Stimulated activated CD4-positive, alpha-beta T cell treated with anti-CD3 and anti-CD28 coated beads, TNF-alpha, amount 100 ng/mL, for 24 hours (primary cell): ENCODE results near the gene ZC3H11A.
A peak's percentile ranks its signal among the peaks of the same experiment; 100 is the strongest.
"Not testable (repeated sequence)": the region's sequence is repeated elsewhere in the genome, so short reads cannot be mapped to it uniquely, and the experiment has no call there.

Experiments used
- DNase-seq, 3 experiments: peaks; one replicate each; pipeline ENCODE4 v3.0.0-alpha.2; 2020; ENCODE audit warnings: low read depth in 3 of 3

The ZC3H11A gene

DNA sequence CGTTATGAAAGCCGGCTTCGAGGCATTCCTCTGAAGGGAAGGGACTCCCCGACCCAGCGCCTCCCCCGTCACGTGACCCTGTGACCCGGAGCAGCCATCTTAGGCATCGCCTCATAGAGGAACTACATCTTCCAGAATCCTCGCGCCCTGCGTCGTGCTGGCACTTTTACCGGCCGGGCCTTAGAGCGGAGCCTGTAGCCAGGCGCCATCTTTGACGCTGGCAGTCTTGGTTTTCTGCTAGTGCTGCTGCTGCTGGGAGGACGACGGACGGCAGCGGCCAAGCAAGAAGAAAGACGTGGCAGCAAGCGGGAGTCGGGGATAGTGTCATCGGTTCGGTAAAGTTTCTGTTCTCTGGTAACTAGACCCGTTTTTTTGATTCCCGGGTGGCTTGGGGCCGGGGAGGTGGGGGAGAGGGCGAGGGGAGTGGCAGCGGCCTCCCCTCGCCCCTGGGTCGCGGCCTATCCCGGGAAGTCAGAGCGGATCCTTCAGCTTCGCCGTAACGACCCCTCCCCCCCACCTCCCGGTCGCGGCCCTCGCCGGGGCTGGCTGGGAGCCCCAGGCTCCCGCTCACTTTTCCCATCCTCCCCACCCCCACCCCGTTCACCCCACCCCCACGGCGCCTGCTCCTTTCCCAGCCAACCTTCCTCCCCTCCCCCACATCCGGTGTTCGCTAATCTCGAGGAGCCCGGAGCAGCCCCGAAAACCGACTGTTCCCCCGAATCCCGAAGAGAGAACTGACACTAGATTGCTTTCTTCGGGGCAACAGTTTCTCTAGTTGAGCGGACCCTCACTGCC is at the start of gene ZC3H11A, which contains the start of gene ZBED6:
Gene ZC3H11A (plus strand): TSS at position 183 of the 795 bp plus-strand sequence. CDS start 21,448 bp downstream, outside the sequence.
Gene ZBED6 (plus strand): TSS at position 183 of the 795 bp plus-strand sequence. CDS start 1,900 bp downstream, outside the sequence.
- DNase-seq: peak; percentile 96 to 98 (median 98)

DNA sequence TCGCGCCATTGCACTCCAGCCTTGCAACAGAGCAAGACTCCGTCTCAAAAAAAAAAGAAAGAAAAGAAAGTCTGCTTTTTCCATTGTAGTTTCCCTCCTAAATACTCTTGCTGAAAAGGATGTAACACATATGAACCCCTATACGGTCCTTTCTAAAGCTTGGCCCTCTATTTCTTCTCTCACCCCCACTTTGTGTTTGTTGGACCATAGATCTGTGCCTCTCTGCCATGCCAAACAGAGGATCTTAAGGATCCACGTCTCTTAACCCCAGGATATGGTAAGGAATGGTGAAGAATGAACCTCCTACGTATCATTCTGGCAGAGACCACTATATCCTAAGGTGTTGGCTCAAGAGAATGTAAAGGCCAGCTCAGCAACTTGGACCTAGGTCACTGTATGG is 49.1 kb upstream of the ZC3H11A start:
- DNase-seq: no peak

DNA sequence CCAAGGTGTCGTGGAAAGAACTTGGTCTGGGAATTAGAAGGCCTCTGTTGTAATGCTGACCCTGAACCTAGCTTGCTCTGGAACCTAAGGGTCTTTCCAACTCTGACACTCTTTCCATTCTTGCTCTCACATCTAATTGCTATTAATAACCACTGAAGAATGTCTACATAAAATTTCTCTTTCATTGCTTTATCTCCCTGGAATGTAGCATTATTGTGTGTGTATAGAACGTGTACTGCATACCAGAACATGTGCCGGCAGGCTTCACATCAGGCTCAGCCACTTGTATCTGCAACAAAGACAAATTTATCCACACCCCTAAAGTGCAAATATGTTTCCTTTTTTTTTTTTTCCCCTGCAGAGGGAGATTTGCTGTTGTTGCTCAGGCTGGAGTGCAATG is 44.4 kb upstream of the ZC3H11A start:
- no peak for DNase-seq

DNA sequence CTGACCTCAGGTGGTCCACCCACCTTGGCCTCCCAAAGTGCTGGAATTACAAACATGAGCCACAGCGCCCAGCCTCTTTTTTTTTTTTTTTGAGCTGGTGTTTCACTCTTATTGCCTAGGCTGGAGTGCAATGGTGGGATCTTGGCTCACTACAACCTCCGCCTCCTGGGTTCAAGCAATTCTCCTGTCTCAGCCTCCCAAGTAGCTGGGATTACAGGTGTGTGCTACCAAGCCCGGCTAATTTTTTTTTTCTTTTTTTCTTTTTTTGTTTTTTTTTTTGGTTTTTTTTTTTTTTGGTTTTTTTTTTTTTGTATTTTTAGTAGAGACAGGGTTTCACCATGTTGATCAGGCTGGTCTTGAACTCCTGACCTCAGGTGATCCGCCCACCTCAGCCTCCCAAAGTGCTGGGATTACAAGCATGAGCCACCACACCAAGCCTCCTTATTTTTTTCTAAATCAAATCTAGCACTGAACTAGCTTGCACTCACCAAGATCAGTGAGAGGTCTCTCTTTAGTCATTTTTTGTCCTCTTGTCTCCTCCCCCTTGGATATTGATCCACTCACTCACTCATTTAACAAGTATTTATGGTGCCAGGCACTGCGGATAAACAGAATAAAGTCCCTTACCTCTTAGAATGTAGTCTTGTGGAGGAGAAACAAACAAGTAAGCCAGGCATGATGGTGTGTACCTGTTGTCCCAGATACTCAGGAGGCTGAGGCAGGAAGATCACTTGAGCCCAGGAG is 43.6 kb upstream of the ZC3H11A start:
- DNase-seq: not testable (repeated sequence)

DNA sequence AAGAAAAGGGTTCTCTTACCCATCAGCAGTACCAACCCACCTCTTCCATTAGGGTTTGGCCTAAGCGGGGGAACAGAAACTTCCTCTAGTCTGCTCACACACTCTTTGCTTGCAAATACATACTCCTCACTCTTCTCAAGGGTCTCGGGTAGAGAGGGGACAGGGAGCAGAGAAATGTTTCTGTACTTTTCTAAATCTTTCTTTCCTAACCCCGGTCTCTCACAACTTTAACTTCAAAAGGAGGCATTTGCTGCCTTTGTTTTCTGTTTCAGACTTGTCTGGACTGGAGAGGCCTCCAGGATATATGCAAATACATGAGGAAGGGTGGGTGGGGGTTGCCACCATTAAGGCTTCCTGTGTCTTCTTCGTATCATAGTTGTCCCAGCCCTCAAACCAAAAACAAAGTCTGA is 41.0 kb upstream of the ZC3H11A start:
- DNase-seq: no peak

DNA sequence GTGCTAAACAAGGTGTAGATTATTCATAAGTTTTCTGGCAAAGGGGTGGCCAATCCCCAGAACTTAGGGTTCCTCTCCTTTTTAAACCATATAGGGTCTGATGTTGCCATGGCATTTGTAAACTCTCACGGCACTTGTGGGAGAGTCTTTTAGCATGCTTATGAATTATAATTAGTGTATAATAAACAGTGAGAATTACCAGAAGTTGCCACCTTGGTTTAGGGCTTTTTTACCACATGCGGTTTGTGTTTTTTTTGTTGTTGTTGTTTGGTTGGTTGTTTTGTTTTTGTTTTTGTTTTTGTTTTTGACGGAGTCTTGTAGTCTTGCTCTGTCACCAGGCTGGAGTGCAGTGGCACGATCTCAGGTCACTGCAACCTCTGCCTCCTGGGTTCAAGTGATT is 39.4 kb upstream of the ZC3H11A start:
- no peak for DNase-seq

DNA sequence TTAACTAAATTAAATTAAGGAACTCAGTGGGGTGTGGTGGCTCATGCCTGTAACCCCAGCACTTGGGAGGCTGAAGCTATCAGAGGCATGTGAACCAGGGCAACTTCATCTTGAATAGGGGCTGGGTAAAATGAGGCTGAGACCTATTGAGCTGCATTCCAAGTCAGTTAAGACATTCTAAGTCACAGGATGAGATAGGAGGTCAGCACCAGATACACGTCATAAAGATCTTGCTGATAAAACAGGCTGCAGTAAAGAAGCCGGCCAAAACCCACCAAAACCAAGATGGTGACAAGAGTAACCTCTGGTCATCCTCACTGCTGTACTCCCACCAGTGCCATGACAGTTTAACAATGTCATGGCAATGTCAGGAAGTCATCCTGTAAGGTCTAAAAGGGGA is 36.7 kb upstream of the ZC3H11A start:
- DNase-seq: not testable (repeated sequence)

DNA sequence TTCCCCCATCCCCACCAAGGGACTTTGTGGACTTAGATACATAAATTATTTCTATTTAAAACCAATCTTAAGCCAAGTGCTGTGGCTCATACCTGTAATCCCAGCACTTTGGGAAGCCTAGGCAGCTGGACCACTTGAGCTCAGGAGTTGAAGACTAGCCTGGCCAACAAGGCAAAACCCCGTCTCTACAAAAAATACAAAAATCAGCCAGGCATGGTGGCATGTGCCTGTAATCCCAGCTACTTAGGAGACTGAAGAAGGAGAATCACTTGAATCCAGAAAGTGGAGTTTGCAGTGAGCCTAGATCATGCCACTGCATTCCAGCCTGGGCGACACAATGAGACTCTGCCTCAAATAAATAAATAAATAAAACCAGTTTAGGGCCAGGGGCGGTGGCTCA is 34.9 kb upstream of the ZC3H11A start:
- no peak for DNase-seq

DNA sequence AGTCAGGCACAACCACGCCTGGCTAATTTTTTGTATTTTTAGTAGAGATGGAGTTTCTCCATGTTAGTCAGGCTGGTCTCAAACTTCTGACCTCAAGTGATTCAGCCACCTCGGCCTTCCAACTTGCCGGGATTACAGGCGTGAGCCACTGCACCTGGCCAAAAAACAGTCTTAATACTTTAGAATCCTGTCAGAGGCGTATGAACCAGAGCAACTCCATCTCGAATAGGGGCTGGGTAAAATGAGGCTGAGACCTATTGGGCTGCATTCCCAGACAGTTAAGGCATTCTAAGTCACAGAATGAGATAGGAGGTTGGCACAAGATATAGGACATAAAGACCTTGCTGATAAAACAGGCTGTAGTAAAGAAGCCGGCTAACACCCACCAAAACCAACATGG is 33.5 kb upstream of the ZC3H11A start:
- not testable (repeated sequence) for DNase-seq

DNA sequence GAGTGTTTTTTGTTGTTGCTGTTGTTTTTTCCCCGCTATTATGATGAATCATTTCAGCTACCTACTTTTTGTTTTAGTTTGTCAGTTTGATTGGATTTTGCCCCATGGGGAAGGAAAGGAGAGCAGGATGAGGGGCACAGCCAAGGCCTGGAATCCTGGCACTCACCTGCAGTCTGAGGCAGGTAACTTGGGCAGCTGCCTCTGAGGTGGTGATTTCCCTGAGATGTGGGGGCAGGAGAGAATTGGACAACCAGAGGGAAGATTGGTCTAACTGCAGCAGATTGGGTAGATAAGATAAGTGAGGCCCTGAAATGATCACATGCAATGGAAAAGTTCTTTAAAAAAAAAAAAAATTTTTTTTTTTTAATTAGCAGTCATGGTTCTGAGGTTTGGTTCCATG is 31.9 kb upstream of the ZC3H11A start:
- DNase-seq: no peak

DNA sequence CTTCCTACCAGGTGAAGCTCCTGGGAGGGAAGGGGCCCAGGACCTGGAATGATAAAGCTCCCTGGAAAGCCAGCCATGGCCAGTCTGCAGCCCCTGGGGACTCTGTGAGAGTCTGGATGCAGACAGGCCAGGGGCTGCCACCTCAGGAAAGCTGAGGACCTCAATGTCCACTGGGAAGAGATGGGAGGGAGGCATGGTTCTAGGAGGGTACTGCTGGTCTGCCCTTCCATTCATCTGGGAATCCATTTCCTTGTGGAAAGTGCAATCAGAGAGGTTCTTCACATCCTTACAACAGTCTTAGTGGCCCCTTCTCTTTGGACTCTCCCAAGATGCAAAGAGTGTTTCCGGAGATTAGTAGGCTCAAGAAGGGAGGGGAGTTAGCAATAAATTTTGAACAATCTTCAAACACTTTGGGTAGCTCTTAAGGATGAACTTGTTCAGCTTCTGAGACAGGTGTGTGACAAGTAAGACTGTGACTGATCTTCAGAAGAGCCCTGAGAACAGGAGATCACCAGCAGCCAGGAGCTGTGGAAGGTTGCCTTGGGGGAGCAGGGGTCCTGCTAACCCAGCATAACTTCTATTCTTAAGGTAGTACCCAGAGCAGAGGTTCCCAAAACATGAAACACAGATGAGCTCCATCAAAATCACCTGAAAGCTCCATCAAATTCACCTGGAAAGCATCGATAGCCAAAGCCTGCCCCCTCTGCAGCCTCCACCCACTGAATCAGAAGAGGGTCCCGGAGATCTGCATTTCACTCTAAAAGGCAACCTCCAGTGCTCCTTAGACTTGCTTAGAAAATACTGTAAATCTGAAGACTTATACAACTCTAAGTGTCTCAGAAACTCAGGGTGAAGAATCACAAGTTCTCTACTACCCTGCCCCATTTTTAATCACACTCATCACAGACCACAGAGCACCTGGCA is 31.1 kb upstream of the ZC3H11A start:
- no peak for DNase-seq

DNA sequence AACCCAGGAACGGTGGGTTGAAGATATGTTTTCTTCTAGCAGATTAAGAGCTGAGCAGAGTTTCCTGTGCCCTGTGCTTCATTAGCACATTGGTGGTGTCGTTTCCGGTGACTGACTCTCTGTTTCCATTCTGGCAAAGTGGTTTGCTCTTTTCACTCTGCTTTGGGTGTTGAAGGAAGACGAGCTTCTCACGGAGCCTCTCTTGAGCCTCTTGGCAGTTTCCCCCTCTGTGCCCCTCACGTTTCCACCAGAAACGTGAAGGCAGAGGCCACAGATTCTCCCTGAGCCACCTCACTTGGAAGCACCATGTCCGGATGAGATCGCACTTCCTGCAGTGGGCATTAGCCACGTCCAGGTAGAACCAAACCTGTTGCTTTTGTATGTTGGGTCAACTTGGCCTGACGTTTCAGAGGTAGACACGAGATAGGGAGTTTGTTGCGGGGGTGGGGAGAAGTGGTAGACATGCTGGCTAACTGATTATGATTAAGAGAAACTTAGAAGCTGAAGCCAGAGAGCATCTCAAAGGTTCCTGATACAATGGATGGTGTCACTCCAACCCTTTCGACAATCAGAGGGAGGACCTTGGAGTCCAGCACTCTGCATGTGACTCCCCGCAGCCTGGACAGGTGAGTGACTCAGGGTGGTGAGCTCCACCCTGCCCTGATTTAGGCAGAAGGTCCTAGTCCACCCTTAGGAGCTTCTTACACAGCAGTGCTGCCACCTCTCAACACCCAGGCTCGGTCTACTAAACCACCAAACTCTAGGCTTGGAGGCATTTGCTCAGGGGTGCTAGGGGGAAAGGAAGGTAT is 30.2 kb upstream of the ZC3H11A start, which contains the start of gene LAX1:
Gene LAX1 (plus strand): TSS at position 155 of the 809 bp plus-strand sequence. CDS start 383 bp downstream, at position 538.
- peak; percentile 61 to 72 (median 66) for DNase-seq

DNA sequence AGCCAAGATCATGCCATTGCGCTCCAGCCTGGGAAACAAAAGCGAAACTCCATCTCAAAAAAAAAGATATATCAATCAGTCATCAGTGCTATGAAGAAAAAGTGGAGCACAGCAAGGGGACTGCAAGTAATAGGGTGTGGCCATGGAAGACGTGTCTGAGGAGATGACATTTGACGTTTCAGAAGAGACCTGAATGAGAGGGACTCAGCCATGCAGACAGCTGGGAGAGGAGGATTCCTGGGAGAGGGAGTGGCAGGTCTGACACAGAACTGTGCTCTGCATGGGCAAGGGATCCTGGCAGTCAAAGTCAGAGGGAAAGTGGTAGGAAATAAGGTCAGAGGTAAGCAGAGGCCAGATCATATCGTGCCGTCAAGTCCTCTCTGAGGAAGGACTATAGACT is 27.2 kb upstream of the ZC3H11A start:
- no peak for DNase-seq

DNA sequence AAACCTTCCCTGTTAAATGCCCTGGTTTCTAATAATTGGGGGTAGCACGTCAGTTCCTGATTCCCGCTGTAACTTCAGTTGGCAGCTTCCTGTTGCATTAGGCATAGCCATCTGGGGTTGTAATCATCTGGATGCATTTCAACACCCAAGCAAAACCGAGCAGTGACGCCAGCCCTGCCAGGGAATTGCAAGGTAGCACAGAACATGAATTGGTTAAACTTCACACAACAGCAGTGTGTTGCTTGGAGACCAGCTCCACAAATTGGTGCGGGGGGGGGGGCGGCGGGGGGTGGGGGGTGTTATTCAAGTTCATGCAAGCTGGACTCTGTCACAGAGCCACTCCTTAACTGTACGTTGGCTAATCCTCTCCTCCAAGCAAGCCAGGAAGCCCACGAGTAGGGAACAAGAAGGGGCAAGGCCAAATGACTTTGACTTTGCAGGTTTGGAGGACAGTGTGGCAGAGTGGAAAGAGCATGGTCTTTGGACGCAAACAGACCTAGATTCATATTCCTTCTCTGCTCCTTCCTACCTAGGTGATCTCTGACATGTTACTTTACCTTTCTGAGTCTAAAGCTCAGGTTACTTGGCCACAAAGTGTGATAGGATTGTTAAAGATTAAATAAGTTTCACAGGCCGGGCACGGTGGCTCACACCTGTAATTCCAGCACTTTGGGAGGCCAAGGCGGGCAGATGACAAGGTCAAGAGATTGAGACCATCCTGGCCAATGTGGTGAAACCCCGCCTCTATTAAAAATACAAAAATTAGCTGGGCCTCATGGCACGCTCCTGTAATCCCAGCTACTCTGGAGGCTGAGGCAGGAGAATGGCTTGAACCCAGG is 25.7 kb upstream of the ZC3H11A start:
- no peak for DNase-seq

DNA sequence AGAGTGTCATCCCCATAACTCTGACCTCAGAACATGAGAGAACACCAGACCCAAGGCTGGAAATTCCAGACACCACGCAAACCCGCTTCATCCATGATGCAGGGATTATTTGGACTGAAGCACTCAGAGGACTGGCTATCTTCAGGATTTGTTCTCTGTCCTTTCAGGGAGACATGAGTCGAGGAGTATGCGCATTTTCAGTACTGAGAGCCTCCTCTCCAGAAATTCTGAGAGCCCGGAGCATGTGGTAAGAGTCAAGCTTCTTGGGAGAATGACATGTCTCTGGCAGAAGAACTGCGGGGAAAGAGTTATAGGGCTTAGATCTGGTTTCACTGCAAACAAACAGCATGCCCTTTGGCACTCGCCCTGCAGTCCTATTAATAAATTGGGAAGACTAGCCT is 23.5 kb upstream of the ZC3H11A start:
- no peak for DNase-seq

DNA sequence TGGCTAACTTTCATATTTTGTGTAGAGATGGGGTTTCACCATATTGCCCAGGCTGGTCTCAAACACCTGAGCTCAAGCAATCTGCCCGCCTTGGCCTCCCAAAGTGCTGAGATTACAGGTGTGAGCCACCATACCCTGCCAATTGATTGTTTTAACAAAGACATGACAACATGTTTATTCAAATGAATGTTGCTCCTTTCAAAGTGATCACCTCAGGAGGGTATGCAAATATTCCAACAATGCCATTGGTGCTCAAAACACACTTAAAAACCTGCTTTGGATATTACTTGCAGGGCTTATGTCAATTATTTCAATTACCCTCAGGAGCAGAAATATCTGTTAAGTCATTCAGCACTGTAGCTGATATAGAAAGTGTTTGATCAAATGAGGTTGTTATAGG is 22.6 kb upstream of the ZC3H11A start:
- no peak for DNase-seq

DNA sequence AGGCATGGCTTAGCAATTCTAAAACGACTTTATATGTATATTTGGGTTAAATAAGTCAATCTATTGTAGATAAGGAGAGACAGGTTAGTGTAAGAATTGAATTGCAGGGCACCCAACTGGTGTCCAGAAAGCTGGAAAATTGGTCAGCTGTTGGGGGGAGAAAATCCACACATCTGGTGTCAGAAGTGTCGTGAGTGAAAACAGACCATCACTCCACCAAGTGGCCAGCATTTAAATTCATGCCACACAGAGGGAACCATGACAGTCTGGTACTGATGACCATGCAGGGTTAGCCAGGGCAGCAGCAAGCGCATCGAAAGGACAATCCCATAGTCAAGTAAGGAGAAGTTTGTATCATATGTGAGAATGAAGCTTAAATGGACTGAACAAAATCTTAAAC is 18.8 kb upstream of the ZC3H11A start:
- DNase-seq: no peak

DNA sequence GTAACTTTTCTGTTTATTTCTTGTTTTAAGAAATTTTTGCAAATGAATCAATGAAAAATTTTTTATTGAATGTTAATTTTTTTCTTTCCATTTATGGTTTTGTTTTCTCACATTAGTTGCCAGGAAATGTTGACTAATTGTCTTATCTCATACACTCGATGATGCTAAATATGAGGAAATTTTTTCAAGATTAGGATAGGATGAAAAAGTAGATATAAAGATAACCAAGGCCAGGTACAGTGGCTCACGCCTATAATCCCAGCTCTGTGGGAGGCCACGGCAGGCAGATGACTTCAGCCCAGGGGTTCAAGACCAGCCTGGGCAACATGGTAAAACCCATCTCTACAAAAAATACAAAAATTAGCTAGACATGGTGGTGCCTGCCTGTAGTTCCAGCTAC is 17.8 kb upstream of the ZC3H11A start:
- DNase-seq: no peak

DNA sequence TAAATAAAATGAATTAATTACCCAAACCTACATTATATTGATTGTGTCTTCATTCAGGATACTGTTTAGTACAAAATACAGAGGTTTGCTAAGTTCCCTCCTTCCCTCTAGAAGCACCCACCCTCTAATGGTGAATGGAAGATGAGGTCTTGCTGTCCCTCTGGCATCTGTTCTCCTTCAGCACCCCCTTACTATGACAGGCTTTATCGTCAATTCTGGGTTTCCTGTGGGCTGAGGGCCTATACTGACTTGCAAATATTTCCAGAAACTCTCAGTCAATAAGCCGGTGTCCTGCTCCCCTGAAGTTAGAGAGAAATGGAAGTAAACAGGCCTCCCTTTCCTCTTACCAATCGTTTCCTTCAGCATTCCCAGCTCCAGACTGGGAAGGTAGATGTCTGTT is 17.3 kb upstream of the ZC3H11A start:
- no peak for DNase-seq

DNA sequence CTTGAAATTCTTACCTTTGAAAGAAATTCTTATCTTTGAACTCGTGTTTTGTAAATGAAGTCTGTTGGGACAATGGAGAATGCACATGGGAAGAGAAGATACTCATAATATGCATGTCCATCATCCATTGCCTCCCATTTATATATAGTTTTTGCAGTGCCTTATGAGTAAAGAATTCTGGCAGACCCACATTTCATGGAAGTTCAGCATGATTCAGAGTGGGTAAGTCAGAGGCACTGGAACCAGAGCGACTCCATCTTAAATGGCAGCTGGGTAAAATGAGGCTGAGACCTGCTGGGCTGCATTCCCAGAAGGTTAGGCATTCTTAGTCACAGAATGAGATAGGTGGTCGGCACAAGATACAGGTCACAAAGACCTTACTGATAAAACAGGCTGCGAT is 16.6 kb upstream of the ZC3H11A start:
- no peak for DNase-seq
